GM21576 (cell line): Measurements from ENCODE around the gene ANXA5.
"Not testable (repeated sequence)": the region's sequence is repeated elsewhere in the genome, so short reads cannot be mapped to it uniquely, and the experiment has no call there.

Experiments
- ATAC-seq: cut with Tn5 transposase; IDR thresholded peaks from one replicate; pipeline ENCODE4 v1.9.1; 2021; ENCODE audit warnings: mild to moderate bottlenecking, moderate library complexity; ENCODE audit not compliant: unreplicated experiment

ANXA5 gene

DNA sequence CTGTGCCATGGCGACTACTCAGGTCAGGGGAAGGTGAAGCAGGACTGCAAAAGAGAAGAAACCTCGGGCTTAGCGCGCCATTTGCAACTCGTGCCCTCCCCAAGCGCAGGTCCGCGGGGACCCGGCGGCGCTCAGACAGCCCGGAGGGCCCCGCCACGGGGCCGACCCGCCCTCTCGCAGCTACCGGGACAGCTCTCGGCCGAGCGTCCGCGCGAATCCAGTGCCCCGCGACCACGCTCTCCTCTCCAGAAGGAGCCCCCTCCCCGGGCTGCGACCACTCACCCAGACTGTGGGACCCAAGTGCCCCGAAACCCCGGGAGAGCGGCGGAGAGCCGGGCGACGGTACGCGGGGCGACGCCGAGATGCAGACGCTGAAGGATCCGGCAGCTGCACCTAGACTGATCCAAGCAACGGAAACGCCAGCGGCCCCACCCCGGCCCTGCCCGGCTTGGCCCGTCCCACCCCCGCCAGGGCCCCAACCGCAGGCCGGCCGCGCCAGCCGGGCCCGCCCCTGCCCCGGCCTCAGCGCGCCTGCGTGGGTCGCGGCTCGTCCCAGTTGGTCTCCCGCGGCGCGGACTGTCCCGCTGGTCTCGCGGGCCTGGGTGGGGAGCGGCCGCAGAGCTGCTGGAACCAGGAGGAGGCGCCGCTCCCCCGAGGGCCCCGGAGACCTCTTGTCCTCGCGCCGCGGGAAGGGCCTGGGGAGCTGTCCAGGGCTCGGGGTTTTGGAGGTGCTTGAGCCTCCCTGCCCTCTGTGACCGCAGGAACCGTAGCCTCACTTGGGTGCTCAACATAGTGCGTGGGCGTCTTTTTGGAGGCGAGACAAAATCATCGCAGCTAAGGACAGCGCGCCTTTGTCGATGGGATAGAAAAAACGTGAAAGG is at the start of gene ANXA5:
Gene ANXA5, minus strand, starts transcription at position 400 of the 881 bp plus-strand sequence. Its CDS starts 391 bp downstream, at position 9.
- peak; percentile 89 for ATAC-seq

DNA sequence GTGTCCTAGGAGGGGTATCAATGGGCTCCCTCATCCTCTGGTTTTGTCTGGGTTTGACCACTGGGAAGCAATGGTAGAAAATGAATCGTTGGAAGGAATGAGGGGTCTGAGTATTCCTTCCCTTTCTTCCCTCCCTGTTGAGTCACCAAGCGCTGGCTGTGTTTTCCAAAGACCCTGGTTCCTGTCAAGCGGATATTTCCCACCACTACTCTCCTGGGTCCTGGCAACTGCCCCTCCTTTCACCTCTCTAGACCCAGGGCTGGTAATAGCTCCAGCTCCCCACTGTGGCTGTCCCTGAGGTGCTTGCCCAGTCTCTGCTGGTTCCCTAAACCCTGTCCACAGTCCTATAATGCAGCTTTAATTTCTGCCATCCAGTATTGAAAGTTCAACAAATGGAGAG is 46.0 kb upstream of the ANXA5 start:
- ATAC-seq = no peak

GRCh38 chr4:121741751-121742150 is 45.0 kb upstream of the ANXA5 start:
- ATAC-seq = no peak

- ATAC-seq = no peak
Observed at GRCh38 chr4:121740796-121741409, 44.1 kb upstream of the ANXA5 start.

DNA sequence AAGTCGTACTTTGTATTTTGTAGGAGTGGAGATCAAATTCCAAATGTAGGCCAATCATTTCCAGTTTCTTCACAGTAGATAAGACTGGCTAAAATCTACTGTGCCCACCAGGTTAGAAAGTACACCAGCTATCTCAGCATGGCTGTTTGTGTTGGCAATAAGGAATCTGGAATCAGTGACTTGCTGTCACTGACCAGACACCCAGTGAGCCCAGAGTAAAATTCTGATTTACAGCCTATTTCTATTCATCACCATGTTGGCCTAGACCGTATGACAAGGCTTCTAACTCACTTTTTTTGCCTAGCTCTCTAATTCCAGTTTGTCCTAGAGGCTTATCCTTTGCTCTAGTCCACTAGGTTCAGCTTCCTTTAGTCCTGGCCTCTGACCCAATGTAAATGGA is 42.8 kb upstream of the ANXA5 start:
- no peak for ATAC-seq

GRCh38 chr4:121738780-121739535 is 42.2 kb upstream of the ANXA5 start:
- no peak for ATAC-seq

GRCh38 chr4:121737846-121738554 is 41.2 kb upstream of the ANXA5 start:
- no peak for ATAC-seq

DNA sequence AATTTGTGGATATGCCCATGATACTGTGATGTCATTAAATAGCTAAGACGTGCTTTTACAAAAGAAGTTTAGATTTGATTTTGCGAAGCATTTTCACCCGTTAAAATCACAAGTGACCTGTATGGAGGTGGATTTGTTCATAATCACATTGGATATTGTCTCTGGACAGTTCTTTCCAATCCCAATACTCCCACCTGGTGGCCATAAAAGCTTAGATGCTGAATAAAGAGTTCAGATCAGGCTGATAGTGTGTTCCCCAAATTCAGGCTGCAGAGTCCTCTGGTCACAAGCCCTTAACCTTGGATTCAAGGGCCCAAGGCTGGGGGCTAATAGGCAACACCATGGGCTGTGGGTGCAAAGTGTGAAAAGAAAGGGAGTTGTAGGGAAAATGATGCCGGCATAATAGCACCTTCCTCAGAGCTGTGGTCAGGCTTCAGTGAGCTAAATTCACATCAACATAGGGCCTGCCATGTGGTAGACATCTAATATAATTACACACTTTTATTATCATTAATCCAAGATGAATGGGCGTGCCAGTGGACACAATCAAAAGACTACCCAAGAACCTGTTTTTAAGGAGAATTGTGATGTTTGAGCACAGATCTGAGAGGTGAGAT is 40.1 kb upstream of the ANXA5 start:
- no peak for ATAC-seq

GRCh38 chr4:121734571-121734970 is 37.8 kb upstream of the ANXA5 start:
- ATAC-seq = no peak

DNA sequence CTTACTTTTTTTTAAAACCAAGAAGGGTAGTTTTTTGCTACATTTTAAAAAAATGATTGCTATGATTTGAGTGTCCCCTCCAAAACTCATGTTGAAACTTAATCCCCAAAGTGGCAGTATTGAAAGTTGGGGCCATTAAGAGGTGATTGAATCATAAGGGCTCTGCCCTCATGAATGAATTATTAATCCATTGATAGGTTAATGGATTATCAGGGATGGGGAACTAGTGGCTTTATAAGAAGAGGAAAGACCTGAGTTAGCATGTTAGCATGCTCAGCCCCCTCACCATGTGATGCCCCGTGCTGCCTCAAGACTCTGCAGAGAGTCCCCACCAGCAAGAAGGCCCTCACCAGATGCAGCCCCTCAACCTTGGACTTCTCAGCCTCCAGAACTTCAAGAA is 37.2 kb upstream of the ANXA5 start:
- no peak for ATAC-seq

DNA sequence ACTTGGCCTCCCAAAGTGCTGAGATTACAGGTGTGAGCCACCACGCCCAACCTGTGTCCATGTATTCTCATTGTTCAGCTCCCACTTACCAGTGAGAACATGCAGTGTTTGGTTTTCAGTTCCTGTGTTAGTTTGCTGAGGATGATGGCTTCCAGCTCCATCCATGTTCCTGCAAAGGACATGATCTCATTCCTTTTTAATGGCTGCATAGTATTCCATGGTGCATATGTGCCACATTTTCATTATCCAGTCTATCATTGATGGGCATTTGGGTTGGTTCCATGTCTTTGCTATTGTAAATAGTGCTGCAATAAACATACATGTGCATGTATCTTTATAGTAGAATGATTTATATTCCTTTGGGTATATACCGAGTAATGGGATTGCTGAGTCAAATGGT is 33.0 kb upstream of the ANXA5 start:
- not testable (repeated sequence) for ATAC-seq

- ATAC-seq = no peak
Observed at GRCh38 chr4:121728798-121729226, 32.0 kb upstream of the ANXA5 start.

DNA sequence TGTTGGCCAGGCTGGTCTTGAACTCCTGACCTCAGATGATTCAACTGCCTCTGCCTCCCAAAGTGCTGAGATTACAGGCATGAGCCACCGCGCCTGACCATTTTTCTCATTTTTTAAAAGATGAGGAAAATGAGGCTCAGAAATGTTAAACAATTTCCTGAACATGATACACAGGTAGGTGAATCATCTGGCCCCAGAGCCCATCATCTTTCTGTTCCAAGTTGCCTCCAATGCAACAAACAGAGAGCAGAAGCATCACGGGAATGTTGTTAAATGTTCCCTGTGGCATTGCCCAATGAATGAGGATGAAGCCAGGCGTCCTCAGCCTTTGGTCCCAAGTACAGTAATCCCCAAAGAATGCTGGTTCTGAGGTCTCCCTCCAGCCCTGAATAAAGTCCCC is 31.3 kb upstream of the ANXA5 start:
- ATAC-seq = no peak

DNA sequence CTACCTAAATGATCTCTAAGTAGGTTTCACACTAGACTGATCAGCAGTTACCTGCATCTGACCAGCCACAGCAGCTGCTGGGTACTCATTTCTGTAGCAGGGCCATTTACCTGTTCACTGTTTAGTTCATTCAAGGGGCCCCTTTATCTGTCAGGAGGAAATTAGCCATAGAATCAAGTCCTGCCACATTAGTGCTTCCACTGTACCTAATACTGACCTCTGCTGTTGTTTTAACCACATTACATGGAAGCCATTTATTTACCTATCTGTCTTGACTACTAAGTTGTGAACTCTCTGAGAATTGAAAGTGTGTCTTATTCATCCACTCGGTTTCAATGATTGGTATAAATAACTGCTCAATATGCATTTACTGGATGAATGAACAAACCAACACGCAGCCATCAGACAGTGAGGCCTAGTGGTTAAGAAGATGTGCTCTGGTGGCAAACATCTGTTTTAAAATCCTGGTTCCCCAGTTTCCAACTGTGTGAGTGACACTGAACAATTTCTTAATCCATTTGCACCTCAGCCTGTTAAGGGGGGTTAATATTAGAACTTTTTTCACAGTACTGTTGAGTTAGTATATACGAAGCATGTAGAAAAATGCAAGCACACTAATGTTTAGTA is 30.0 kb upstream of the ANXA5 start:
- peak; percentile 98 for ATAC-seq

DNA sequence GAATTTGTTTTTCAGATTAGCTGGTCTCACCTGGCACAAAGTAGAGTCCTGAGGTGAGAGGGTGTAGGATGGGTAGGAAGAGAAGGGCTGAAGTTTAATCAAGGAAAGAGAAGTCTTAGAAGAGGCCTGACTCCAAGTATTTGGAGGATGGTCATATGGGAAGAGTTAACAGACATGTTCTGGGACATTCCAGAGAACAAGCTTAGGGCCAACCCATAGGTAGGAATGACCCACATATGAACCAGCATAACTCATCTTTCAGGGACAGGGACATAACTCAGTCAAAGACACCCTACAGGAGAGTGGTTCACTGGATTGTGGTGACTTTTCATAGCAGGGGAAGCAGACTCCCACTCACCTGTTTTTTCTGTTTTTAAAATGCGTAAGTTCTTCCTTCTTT is 27.9 kb upstream of the ANXA5 start:
- ATAC-seq = no peak

- no peak for ATAC-seq
Observed at GRCh38 chr4:121721700-121722099, 24.9 kb upstream of the ANXA5 start.

DNA sequence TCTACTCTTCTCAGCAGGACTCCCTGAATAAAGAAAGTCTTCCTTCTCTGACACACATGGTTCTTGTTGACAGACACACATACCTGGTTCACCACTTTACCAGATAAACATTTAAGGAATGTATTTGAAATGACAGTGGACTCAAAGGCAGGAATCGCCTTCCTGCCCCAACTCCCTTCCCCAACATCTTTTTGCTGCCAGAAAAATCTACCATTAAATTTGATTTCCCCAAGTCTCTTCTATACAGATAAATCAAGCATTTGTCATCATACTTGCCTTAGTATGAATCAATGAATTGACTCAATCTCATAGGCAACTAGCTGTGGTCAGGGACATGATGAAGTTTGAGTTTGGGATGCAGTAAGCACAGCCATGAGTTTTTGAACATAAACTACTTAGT is 23.3 kb upstream of the ANXA5 start:
- ATAC-seq = no peak

DNA sequence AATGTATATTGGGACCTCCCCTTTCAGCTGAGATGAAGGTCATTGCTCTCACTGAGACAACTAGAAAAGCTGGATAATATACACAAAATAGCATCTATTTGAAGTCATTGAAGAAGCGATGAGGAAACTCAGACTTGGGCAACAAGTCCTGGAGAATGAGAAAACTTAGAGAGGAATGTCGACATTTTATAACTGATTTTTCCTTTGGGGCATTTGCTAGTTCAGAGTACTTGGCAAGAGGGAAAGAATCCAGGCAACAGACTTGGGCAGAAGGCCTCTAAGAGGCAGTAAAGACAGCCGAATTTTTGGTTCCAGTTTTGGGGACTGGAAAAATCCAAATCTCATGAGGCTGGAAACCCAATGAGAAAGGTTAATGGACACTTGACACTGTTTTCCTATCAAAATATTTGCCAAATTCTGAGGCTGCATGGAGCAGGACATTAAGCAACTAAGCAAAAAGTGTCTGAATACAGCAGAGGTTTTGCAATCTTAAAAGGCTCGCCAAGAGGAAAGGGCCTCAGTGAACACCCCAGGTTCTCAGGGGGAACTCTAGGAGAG is 21.0 kb upstream of the ANXA5 start:
- no peak for ATAC-seq

GRCh38 chr4:121714548-121714947 is 17.8 kb upstream of the ANXA5 start:
- no peak for ATAC-seq

GRCh38 chr4:121712783-121713182 is 16.0 kb upstream of the ANXA5 start:
- ATAC-seq = no peak
